ENCODE measurements around the gene BTD.

- TF ChIP-seq CTCF (conservative IDR thresholded peaks at IDR 0.05; ENCODE audit: low read depth, low read length), result no peak
- TF ChIP-seq EZH2 (IDR thresholded peaks at IDR 0.05; ENCODE audit: borderline replicate concordance, low read depth, low read length, poor library complexity, severe bottlenecking), result no peak
Measured at GRCh38 chr3:15591242-15591641, 10.3 kb upstream of the BTD start.

Measured in A673 (cell line).